DMS114 treated with DMSO at 0.1 percent for 48 hours (cell line): ENCODE results near the gene AK3.
A peak's percentile ranks its signal among the peaks of the same experiment; 100 is the strongest.

Experiments
- DNase-seq: peaks from one replicate; lab custom pipeline; 2025; ENCODE audit not compliant: unreplicated experiment; lab: John Stamatoyannopoulos, UW

The AK3 gene

GRCh38 chr9:4750023-4750673 lies 9.1 kb upstream of the AK3 start:
- DNase-seq: peak; percentile 2

DNA sequence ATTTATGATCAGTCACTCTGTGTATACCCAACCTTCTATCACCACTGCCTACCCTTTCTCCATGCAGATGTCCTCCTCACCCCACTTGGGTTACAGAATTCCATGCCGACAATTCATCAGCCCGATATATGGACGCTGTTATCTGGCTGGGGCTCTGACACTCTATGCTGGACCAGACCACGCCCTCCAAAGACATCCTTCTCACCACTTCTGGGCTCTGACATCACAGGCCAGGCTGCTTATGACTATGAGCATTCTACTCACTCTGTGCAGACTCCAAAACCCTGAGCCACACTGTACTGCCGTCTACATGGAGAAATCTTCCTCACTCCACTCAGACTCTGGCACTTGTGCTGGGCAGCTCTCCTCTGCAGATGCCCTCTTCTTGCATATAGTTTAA lies 7.6 kb upstream of the AK3 start:
- DNase-seq: no peak

DNA sequence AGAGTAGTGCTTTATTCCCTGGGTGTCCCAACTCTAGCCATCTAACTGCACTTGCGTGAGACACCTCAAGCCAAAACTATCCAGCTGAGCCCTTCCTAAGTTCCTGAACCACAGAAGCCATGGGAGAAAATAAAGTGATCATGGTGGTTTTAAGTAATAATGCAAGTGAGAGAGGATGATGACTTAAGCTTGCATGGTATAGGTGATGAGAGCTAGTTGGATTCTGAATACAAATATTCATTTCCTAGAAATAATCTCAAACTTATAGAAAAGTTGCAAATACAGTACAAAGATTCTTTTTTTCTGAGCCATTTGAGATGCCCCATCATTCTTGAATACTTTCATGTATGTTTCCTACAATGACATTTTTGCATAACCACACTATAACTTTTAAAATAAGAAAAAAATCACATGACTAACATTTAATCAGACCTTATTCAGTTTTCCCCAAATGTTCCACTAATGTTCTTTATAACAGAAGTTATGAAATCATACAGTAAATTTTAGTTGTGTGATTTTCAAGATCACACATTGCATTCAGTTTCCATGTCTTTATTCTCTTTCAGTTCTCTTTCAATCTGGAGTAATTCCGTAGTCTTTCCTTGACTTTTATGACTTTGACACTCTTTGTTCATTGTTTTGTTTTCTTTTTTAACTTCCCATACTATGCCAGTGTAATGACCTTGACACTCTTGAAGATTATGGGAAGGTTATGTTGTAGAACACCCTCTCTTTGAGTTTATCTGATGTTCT lies 5.5 kb upstream of the AK3 start:
- no peak for DNase-seq

DNA sequence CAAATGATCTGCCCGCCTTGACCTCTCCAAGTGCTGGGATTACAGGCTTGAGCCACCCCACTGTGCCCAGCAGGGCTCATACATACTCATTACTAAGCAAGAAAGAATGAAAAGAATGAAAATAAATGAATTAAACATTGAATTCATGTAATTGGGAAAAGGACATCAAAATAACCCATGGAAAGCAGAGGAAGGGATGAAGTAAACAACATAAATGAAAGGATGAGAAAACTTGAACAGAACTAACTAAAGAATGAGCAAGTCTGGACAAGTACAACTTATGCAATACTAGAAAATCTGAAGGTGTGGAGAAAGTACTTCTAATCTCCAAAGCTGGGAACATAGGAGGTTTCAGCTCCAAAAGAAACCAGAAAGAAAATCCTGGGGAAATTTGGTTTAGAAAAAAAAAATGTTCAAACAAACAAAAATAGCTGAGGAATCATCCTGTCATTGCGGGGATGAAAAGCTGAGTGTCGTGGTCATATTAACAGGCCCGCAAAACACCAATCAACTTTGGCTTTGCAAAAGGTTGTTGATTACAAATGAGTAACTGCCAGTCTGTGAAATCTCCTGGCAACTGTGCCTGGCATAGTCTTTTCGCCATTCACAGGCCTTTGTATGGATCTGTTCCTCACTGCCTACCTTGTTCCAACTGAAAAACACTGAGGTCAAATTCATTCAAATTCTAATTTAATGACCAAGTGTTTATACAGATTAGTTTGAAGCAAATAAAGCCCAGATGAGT lies 2.3 kb upstream of the AK3 start:
- no peak for DNase-seq

DNA sequence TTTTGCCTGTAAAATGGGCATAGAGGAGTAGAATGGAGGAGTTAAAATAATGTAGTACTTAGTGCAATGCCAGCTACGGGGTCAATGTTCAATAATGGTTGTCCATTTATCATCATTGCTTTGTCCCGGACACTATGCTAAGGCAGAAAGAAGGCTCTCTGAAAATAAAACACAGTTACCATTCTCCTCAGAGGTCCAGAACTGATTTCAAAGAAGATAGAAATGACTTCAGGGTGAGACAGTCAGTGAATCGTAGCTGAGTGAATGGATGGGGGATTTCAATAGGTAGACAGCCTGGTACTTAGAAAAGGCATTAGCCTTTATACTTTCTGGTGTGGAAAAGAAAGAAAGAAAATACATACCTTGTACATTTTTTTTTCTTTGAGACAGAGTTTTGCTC lies 1.2 kb upstream of the AK3 start:
- no peak for DNase-seq

DNA sequence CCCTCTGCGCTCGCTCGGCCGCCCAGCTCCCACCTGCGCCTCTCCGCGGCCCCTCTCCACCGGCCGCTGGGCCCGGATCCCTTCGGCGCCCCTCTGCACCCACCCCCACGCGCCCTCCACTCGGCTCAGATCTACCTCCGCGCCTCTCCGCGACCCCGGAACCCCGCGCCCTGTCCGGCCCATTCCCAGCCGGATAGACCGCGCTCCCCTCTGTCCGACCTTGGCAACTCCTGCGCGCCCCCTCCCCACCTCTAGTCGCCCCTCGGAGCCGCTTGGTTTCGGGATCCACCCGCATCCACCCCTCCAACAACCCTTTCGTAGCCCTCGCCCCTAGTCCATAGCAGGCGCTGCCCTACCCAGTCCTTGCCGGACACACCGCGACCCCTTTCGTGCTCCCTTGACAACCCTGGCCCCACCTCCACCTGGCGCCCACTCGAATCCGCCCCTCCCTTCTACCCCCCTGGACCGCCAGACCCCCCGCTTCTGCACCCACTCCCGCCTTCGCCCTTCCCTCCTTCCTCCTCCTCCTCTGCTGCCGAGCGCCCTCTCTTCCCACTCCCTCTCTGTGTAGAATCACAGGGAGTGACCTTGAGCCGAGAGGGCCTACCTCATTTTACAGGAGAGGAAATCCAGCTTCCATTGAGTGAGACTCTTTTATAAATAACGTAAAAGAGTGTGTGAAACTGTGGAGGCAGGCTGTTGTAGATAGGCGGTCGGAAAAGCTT lies 525 bp upstream of the AK3 start:
- DNase-seq: no peak

GRCh38 chr9:4740388-4740637 lies 689 bp downstream of the AK3 start:
- DNase-seq: peak; percentile 3

GRCh38 chr9:4739587-4740387 lies 1.2 kb downstream of the AK3 start:
- no peak for DNase-seq

DNA sequence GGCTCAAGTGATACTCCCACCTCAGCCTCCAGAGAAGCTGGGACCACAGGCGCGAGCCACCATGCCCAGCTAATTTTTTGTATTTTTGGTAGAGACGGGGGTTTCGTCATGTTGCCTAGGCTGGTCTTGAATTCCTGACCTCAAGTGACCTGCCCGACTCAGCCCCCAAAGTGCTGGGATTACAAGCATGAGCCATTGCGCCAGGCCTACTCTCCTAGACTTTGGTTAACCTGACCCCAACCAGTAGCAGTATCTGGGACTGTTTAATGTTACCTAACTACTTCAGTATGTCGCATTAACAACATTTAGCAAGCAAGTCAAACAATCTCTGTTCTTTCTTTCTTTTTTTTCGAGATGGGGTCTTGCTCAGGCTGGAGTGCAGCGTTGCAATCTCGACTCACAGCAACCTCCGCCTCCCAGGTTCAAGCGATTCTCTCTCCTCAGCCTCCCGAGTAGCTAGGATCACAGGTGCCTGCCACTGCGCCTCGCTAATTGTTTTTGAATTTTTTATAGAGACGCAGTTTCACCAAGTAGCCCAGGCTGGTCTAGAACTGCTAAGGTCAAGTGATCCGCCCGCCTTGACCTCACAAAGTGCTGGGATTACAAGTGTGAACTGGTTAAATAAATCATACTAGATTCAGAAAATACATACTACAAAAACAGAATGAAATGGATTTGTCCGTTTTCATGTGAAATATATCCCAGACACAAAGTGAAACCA lies 2.0 kb downstream of the AK3 start:
- no peak for DNase-seq

DNA sequence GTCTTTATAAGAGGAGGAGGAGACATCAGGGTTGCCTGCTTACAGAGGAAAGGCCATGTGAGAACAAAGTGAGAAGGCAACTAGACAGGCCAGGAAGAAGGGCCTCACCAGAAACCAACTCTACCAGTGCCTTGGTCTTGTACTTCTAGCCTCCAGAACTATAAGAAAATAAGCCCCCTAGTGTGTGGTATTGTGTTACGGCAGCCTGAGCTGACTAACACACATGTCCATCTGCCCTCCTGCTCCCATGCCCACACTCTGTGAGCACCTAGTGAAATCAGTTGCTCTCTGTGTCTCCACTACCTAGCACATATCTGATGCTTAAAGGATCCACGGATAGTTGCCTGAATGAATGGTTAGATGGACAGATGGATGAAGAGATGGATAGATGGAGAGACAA lies 6.9 kb downstream of the AK3 start:
- DNase-seq: no peak

- DNase-seq: no peak
Measured at GRCh38 chr9:4732890-4733289, 8.1 kb downstream of the AK3 start.

DNA sequence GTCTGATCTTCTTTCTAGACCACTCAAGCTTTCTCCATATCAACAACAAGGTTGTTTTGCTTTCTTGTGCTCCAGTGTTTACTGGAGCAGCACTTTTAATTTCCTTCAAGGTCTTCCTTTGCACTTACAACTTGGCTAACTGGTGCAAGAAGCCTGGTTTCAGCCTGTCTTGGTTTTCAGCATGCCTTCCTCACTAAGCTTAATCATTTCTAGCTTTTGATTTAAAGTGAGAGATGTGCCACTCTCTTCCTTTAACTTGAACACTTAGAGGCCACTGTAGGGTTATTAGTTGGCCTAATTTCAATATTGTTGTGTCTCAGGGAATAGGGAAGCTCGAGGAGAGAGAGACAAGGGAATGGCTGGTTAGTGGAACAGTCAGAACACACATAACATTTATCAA lies 13.4 kb downstream of the AK3 start:
- no peak for DNase-seq

DNA sequence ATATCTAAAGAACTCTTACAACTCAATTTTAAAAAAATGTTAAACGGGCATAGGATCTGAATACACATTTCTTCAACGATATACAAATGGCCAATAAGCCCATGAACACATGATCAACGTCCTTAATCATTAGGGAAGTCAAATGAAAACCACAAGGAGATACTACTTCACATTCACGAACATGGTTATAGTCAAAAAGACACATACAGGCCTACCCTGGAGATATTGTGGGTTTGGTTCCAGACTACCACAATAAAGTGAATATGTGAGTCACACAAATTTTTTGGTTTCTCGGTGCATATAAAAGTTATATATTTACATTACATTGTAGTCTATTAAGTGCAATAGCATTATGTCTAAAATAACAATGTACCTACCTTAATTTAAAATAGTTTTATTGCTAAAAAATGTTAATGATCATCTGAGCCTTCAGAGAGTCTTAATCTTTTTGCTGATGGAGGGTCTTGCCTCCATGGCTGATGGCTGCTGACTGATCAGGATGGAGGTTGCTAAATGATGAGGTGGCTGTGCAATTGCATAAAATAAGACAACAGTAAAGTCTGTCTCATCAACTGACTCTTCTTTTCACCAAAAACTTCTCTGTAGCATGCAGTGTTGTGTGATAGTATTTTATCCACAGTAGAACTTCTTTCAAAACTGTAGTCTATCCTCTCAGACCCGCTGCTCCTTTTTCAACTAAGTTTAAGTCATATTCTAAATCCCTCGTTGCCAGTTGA lies 15.1 kb downstream of the AK3 start:
- no peak for DNase-seq

- DNase-seq: no peak
Measured at GRCh38 chr9:4721736-4722135, 19.3 kb downstream of the AK3 start.

DNA sequence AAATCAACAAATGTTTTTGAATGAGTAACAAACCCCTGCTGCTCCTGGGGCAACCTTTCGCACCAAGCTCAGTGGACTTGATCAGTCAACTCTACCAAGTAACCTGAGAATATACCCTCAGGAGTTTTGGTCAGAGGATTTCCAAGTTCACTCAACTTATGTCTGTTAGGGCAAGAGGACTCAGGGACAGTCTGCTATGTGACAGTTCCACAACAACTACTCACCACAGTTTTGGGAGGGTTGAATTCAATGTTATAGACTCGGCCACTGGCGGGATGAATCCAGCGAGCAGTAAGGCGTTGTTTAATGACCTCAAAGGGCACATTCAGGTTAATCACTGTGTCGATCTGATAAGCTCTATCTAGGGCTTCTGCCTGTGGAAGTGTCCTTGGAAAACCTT lies 22.1 kb downstream of the AK3 start:
- no peak for DNase-seq

GRCh38 chr9:4717815-4718214 lies 23.2 kb downstream of the AK3 start:
- no peak for DNase-seq

GRCh38 chr9:4716163-4716562 lies 24.8 kb downstream of the AK3 start:
- DNase-seq: no peak

- no peak for DNase-seq
Measured at GRCh38 chr9:4714266-4715016, 26.6 kb downstream of the AK3 start.

- no peak for DNase-seq
Measured at GRCh38 chr9:4713849-4714248, 27.2 kb downstream of the AK3 start.
